ENCODE results near the gene USP3.

The USP3 gene, protein sequence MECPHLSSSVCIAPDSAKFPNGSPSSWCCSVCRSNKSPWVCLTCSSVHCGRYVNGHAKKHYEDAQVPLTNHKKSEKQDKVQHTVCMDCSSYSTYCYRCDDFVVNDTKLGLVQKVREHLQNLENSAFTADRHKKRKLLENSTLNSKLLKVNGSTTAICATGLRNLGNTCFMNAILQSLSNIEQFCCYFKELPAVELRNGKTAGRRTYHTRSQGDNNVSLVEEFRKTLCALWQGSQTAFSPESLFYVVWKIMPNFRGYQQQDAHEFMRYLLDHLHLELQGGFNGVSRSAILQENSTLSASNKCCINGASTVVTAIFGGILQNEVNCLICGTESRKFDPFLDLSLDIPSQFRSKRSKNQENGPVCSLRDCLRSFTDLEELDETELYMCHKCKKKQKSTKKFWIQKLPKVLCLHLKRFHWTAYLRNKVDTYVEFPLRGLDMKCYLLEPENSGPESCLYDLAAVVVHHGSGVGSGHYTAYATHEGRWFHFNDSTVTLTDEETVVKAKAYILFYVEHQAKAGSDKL

DNA sequence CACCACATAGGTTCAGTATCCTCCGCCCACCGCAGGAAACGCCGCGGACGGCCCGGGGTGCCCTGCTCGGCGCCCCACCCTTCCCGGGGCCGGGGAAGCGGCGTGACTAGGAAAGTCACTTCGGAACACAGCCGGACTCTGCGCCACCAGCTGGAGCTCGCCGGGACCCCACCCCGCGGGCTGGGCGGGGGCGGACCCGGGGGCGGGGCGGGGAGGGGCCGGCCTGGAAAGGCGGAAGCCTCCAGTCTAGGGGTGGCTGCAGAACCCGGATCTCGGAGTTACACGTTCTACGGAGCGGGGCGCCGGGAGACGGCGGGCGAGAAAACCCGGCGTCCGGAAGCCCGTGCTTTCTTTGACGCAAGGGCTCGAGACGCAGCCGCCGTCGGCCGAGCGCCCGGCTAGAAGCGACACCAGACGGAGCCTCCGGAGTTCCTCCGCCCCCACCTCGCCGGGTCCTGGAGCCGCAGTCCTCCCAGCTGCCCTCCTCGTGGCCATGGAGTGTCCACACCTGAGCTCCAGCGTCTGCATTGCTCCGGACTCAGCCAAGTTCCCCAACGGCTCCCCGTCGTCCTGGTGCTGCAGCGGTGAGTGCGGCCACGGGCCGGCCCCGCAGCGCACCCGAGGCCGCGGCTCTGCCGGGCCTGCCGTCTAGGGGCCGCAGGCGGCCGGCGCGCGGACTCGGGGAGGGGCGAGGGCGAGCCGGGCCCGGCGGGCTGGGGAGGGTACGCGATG, at the start of gene USP3:
Gene USP3 (plus strand): TSS at position 347 of the 732 bp plus-strand sequence. CDS start 147 bp downstream, at position 494.
- Histone ChIP-seq H3K4me3 (ENCODE audit: low read length, poor library complexity, severe bottlenecking) (peak within 1 kb of the TSS; percentile 76), H3K36me3 (ENCODE audit: insufficient read depth, low read length) (no peaks in the 10 kb centered on the region), H2AFZ (ENCODE audit: low read length) (peak within 1 kb of the TSS; percentile 88), H4K20me1 (ENCODE audit: insufficient read depth, low read length, poor library complexity, severe bottlenecking) (peaks cover 38% of the 10 kb centered on the region), H3K79me2 (ENCODE audit: insufficient read depth, low read length) (peaks cover 46% of the 10 kb centered on the region), H3K4me1 (ENCODE audit: insufficient read depth, low read length, poor library complexity, severe bottlenecking) (peaks cover 36% of the 10 kb centered on the region), H3F3A (ENCODE audit: low read depth) (0 out of 2 replicates have a peak, but pooled peaks cover 3% of the 10 kb centered on the region), H3K9ac (ENCODE audit: low read depth, low read length, poor library complexity, severe bottlenecking) (peak within 1 kb of the TSS; percentile 96), H3K27me3 (ENCODE audit: insufficient read depth, low read length, poor library complexity, severe bottlenecking) (no peaks in the 10 kb centered on the region), H3K9me3 (ENCODE audit: insufficient read depth, low read depth, low read length) (no peaks in the 10 kb centered on the region), H3K9me2 (replicated peaks; ENCODE audit: low read depth, low read length) (no peaks in the 10 kb centered on the region), H3K4me2 (ENCODE audit: low read depth, low read length, poor library complexity, severe bottlenecking) (peak within 1 kb of the TSS; percentile 91)
- TF ChIP-seq, protein P1, sequence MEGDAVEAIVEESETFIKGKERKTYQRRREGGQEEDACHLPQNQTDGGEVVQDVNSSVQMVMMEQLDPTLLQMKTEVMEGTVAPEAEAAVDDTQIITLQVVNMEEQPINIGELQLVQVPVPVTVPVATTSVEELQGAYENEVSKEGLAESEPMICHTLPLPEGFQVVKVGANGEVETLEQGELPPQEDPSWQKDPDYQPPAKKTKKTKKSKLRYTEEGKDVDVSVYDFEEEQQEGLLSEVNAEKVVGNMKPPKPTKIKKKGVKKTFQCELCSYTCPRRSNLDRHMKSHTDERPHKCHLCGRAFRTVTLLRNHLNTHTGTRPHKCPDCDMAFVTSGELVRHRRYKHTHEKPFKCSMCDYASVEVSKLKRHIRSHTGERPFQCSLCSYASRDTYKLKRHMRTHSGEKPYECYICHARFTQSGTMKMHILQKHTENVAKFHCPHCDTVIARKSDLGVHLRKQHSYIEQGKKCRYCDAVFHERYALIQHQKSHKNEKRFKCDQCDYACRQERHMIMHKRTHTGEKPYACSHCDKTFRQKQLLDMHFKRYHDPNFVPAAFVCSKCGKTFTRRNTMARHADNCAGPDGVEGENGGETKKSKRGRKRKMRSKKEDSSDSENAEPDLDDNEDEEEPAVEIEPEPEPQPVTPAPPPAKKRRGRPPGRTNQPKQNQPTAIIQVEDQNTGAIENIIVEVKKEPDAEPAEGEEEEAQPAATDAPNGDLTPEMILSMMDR (conservative IDR thresholded peaks at IDR 0.05; ENCODE audit: low read length) = peak; percentile 29; the same call in 1 of the 2 replicates
- no peak for TF ChIP-seq EZH2phosphoT487 (IDR thresholded peaks at IDR 0.05; ENCODE audit: borderline replicate concordance)

DNA sequence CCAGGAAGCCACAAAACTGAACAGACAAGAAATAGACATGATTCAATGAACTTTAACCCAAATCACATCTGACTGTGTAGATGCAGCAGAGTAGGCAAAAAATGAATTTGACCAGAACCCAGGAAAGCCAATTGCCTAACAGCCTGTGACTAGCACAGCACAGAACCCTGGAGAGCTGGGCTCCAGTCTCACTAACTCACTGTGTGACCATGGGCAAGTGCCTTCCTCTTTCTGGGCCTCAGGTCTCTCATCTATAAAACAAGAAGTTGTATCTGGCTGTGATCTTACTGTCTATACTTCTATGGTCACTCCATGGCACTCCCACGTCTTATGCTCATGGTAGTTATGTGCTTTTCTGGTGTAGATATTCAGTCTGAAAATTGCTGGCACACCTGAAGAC, 48.1 kb upstream of the USP3 start:
- TF ChIP-seq, protein P1 (conservative IDR thresholded peaks at IDR 0.05; ENCODE audit: low read length) = no peak
- no peak for TF ChIP-seq EZH2phosphoT487 (IDR thresholded peaks at IDR 0.05; ENCODE audit: borderline replicate concordance)
- H3K4me2 ChIP-seq (ENCODE audit: low read depth, low read length, poor library complexity, severe bottlenecking) = no peak overlapping the region

DNA sequence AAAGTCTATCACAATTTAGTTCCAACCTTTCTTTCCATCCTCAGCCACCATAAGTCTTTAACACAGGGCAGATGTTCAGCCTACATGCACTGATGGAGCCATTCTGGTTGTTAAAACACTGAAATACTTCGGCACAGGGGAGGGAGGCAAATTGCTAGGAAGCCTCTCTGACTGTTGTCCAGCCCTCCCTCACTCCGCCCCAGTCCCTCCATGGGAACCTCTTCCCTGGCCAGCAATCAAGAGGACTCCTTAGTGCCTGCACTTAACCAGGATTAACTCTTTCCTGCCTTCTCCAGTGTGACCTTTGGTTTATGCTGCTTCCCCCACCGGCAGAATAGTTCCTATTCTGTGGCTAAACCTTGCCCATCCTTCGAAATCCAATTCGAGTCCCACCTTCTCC, 47.0 kb upstream of the USP3 start:
- no peaks in the 10 kb centered on the region for H3F3A ChIP-seq (ENCODE audit: low read depth)
- H3K9ac ChIP-seq (ENCODE audit: low read depth, low read length, poor library complexity, severe bottlenecking) = no peak overlapping the region
- H3K27me3 ChIP-seq (ENCODE audit: insufficient read depth, low read length, poor library complexity, severe bottlenecking) = no peaks in the 10 kb centered on the region
- H3K9me3 ChIP-seq (ENCODE audit: insufficient read depth, low read depth, low read length) = no peaks in the 10 kb centered on the region
- no peaks in the 10 kb centered on the region for H3K79me2 ChIP-seq (ENCODE audit: insufficient read depth, low read length)
- H4K20me1 ChIP-seq (ENCODE audit: insufficient read depth, low read length, poor library complexity, severe bottlenecking) = no peaks in the 10 kb centered on the region
- H3K9me2 ChIP-seq (replicated peaks; ENCODE audit: low read depth, low read length) = no peaks in the 10 kb centered on the region
- no peak overlapping the region for H2AFZ ChIP-seq (ENCODE audit: low read length)
- no peak overlapping the region for H3K4me2 ChIP-seq (ENCODE audit: low read depth, low read length, poor library complexity, severe bottlenecking)
- H3K4me3 ChIP-seq (ENCODE audit: low read length, poor library complexity, severe bottlenecking) = no peak overlapping the region
- TF ChIP-seq EZH2phosphoT487 (IDR thresholded peaks at IDR 0.05; ENCODE audit: borderline replicate concordance) = no peak
- TF ChIP-seq, protein P1 (conservative IDR thresholded peaks at IDR 0.05; ENCODE audit: low read length) = no peak
- no peaks in the 10 kb centered on the region for H3K36me3 ChIP-seq (ENCODE audit: insufficient read depth, low read length)
- H3K4me1 ChIP-seq (ENCODE audit: insufficient read depth, low read length, poor library complexity, severe bottlenecking) = peaks cover 8% of the 10 kb centered on the region

More for the DNA sequence above, 48.1 kb upstream of the USP3 start:
- Histone ChIP-seq H3K27me3 (ENCODE audit: insufficient read depth, low read length, poor library complexity, severe bottlenecking) (no peaks in the 10 kb centered on the region), H3F3A (ENCODE audit: low read depth) (no peaks in the 10 kb centered on the region), H4K20me1 (ENCODE audit: insufficient read depth, low read length, poor library complexity, severe bottlenecking) (no peaks in the 10 kb centered on the region), H3K9ac (ENCODE audit: low read depth, low read length, poor library complexity, severe bottlenecking) (no peak overlapping the region), H2AFZ (ENCODE audit: low read length) (no peak overlapping the region), H3K9me2 (replicated peaks; ENCODE audit: low read depth, low read length) (no peaks in the 10 kb centered on the region), H3K4me3 (ENCODE audit: low read length, poor library complexity, severe bottlenecking) (no peak overlapping the region), H3K9me3 (ENCODE audit: insufficient read depth, low read depth, low read length) (no peaks in the 10 kb centered on the region), H3K36me3 (ENCODE audit: insufficient read depth, low read length) (no peaks in the 10 kb centered on the region), H3K4me1 (ENCODE audit: insufficient read depth, low read length, poor library complexity, severe bottlenecking) (peaks cover 8% of the 10 kb centered on the region), H3K79me2 (ENCODE audit: insufficient read depth, low read length) (no peaks in the 10 kb centered on the region)
